ENCODE data around the gene TMEM178B.

TMEM178B gene

DNA sequence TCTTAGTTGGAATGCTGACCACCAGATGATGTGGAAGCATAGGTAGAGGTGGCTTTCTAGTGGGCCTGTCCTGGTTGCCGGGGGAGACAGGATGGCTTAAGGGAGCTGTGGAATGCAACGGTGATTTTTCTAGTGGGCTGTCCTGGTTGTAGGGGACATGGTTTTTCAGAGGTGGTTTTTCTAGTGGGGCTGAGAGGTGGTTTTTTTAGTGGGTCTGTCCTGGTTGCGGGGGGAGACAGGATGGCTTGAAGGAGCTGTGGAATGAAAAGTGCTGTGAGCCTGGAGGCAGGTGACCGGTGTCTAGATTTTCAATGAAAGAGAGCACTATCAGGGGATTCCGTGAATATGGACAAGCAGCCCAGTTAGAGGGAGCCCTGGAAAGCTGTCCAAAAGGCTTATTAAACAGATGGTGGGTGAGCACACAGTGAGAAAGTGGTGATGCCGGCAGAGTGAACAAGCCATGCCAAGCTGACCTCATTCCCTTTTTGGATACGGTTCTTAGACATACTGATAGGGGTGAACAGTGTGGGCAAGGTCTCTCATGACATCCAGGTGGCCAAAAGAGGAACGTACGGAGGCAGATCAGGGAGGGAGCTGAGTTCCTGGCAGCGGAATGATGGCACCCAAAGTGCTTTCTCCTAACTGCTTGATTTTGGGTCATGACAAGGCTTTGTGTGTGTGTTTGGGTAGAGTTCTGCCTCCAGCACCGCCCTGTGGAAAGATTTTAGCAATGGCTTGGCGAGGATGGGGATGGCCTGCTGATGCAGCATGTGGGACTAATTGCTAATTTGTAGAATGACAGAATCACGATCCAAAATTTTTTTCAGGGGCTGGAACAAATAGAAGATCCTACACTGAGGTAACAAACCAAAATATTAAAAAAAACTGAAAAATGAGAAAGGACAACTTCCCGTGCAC is 126.6 kb downstream of the TMEM178B start:
- Histone ChIP-seq H3K4me2 (ENCODE audit: low read length) (no peak overlapping the region), H3F3A (ENCODE audit: control insufficient read depth, insufficient read depth) (no peaks in the 10 kb centered on the region), H3K36me3 (ENCODE audit: control insufficient read depth, low read length) (no peaks in the 10 kb centered on the region), H3K9me3 (ENCODE audit: control insufficient read depth, insufficient read depth, low read length) (no peaks in the 10 kb centered on the region), H3K4me1 (ENCODE audit: control insufficient read depth, low read length) (no peaks in the 10 kb centered on the region), H4K20me1 (ENCODE audit: control insufficient read depth, insufficient read depth, low read depth, low read length) (no peaks in the 10 kb centered on the region), H3K27ac (ENCODE audit: low read depth, low read length) (no peak overlapping the region), H3K27me3 (ENCODE audit: control insufficient read depth, low read length) (no peaks in the 10 kb centered on the region), H3K4me3 (ENCODE audit: low read length) (no peak overlapping the region), H3K9me2 (replicated peaks; ENCODE audit: control insufficient read depth, low read length) (no peaks in the 10 kb centered on the region), H3K79me2 (ENCODE audit: control insufficient read depth, low read length) (no peaks in the 10 kb centered on the region)
- TF ChIP-seq EZH2phosphoT487 (IDR thresholded peaks at IDR 0.05; ENCODE audit: borderline replicate concordance, low read length) = no peak
- TF ChIP-seq, protein P1, sequence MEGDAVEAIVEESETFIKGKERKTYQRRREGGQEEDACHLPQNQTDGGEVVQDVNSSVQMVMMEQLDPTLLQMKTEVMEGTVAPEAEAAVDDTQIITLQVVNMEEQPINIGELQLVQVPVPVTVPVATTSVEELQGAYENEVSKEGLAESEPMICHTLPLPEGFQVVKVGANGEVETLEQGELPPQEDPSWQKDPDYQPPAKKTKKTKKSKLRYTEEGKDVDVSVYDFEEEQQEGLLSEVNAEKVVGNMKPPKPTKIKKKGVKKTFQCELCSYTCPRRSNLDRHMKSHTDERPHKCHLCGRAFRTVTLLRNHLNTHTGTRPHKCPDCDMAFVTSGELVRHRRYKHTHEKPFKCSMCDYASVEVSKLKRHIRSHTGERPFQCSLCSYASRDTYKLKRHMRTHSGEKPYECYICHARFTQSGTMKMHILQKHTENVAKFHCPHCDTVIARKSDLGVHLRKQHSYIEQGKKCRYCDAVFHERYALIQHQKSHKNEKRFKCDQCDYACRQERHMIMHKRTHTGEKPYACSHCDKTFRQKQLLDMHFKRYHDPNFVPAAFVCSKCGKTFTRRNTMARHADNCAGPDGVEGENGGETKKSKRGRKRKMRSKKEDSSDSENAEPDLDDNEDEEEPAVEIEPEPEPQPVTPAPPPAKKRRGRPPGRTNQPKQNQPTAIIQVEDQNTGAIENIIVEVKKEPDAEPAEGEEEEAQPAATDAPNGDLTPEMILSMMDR (IDR thresholded peaks at IDR 0.05; ENCODE audit: low read depth, low read length, poor library complexity, severe bottlenecking) = no peak

DNA sequence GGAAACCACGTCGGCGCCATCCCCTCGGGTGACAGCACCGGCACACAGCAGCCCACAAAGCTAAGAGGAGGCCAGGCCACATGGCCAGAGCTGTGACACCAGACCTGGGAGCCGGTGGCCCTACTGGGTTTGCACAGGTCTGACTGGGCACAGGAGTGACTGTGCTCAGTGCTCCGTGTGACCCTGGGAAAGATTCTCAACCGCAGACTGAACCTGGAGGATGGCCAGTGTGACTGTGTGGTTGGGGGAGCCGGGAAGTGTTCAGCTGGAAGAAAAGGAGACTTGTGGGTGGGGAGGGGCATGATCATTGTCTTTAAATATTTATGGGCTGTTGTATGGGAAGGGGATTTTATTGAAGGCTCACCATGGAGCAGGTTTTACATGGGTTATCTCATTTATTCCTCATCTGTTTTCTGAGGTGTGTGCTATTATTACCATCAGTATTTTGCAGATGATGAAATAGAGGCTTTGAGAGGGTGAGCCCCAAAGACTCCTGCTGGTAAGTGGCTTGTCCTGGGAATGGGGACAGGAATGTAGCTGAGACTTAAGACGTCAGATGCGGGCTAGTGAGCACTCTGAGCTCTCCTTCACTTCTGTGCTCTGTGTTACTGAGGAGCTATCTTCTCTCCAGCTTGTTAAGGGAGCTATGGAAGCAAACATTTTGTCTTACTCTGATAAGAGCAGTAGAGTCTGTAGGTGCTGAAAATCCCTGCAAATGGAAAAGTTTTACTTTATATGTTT is 127.5 kb downstream of the TMEM178B start:
- no peaks in the 10 kb centered on the region for H3K4me1 ChIP-seq (ENCODE audit: control insufficient read depth, low read length)
- TF ChIP-seq, protein P1 (IDR thresholded peaks at IDR 0.05; ENCODE audit: low read depth, low read length, poor library complexity, severe bottlenecking) = no peak
- no peak for TF ChIP-seq EZH2phosphoT487 (IDR thresholded peaks at IDR 0.05; ENCODE audit: borderline replicate concordance, low read length)
- no peaks in the 10 kb centered on the region for H3K36me3 ChIP-seq (ENCODE audit: control insufficient read depth, low read length)
- no peaks in the 10 kb centered on the region for H3K79me2 ChIP-seq (ENCODE audit: control insufficient read depth, low read length)
- H3F3A ChIP-seq (ENCODE audit: control insufficient read depth, insufficient read depth) = no peaks in the 10 kb centered on the region
- no peak overlapping the region for H3K4me2 ChIP-seq (ENCODE audit: low read length)
- no peaks in the 10 kb centered on the region for H4K20me1 ChIP-seq (ENCODE audit: control insufficient read depth, insufficient read depth, low read depth, low read length)
- no peaks in the 10 kb centered on the region for H3K9me2 ChIP-seq (replicated peaks; ENCODE audit: control insufficient read depth, low read length)
- no peak overlapping the region for H3K4me3 ChIP-seq (ENCODE audit: low read length)
- no peak overlapping the region for H3K27ac ChIP-seq (ENCODE audit: low read depth, low read length)
- H3K9me3 ChIP-seq (ENCODE audit: control insufficient read depth, insufficient read depth, low read length) = no peaks in the 10 kb centered on the region
- H3K27me3 ChIP-seq (ENCODE audit: control insufficient read depth, low read length) = no peaks in the 10 kb centered on the region

DNA sequence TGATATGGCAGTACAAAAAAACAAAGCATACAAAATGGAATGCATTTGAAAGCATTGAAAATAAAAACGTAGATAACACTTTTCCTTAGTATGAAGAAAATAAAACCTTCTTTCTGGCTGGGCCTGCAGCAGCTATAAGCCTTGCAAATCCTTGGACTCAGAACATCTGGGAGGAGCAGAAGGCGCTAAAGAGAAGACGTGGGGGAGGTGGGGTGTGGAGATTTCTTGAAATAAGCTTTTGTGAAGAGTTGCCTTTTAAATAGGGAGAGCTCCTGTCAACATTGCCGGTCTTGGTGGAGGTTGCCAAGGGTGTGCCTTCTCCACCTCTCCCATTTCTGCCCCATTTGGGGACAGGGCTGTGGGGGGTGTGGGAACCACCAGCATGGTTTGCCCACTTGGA is 128.7 kb downstream of the TMEM178B start:
- Histone ChIP-seq H3K9me2 (replicated peaks; ENCODE audit: control insufficient read depth, low read length) (no peaks in the 10 kb centered on the region), H3F3A (ENCODE audit: control insufficient read depth, insufficient read depth) (no peaks in the 10 kb centered on the region), H3K4me2 (ENCODE audit: low read length) (no peak overlapping the region), H4K20me1 (ENCODE audit: control insufficient read depth, insufficient read depth, low read depth, low read length) (no peaks in the 10 kb centered on the region), H3K79me2 (ENCODE audit: control insufficient read depth, low read length) (no peaks in the 10 kb centered on the region), H3K4me1 (ENCODE audit: control insufficient read depth, low read length) (no peaks in the 10 kb centered on the region), H3K27me3 (ENCODE audit: control insufficient read depth, low read length) (no peaks in the 10 kb centered on the region), H3K4me3 (ENCODE audit: low read length) (no peak overlapping the region), H3K9me3 (ENCODE audit: control insufficient read depth, insufficient read depth, low read length) (no peaks in the 10 kb centered on the region), H3K27ac (ENCODE audit: low read depth, low read length) (no peak overlapping the region), H3K36me3 (ENCODE audit: control insufficient read depth, low read length) (no peaks in the 10 kb centered on the region)
- TF ChIP-seq EZH2phosphoT487 (IDR thresholded peaks at IDR 0.05; ENCODE audit: borderline replicate concordance, low read length) = no peak
- TF ChIP-seq, protein P1 (IDR thresholded peaks at IDR 0.05; ENCODE audit: low read depth, low read length, poor library complexity, severe bottlenecking) = no peak

Data from DOHH2 (cell line).